Uterus (tissue), 4 donors: ENCODE measurements around the gene TSPO2. TPM values are rescaled to one million over a fixed set of nuclear protein-coding genes. Genes with fewer than 3 reads are reported as not detected.

Experiments
- DNase-seq, 2 donors: peaks; one replicate each; pipeline ENCODE4 v3.0.0-alpha.2; 2019 to 2020
- H3K27ac ChIP-seq, 2 donors: fragments of 200-600 bp; sonication (generic); 1 replicate in 1 of 2; 2 replicates in 1 of 2; pipeline ENCODE4 v1.5.1; 2016 to 2018
- H3K27me3 ChIP-seq, 2 donors: fragments of 200-600 bp; sonication (generic); one replicate each; pipeline ENCODE4 v1.5.1; 2018 to 2019; ENCODE audit warnings: control low read depth in 1 of 2
- H3K36me3 ChIP-seq, 2 donors: fragments of 200-600 bp; sonication (generic); one replicate each; pipeline ENCODE4 v1.5.1; 2019; ENCODE audit warnings: control low read depth in 1 of 2
- H3K4me1 ChIP-seq, 2 donors: fragments of 200-600 bp; sonication (generic); one replicate each; pipeline ENCODE4 v1.5.1; 2018 to 2019; ENCODE audit warnings: control low read depth in 1 of 2
- H3K4me3 ChIP-seq, 2 donors: fragments of 200-600 bp; sonication (generic); 1 replicate in 1 of 2; 2 replicates in 1 of 2; pipeline ENCODE4 v1.5.1; 2018 to 2019; ENCODE audit warnings: mild to moderate bottlenecking in 1 of 2
- H3K9me3 ChIP-seq, 2 donors: fragments of 200-600 bp; sonication (generic); one replicate each; pipeline ENCODE4 v1.5.1; 2019; ENCODE audit warnings: control low read depth in 1 of 2
- POLR2A ChIP-seq, 2 donors: fragments of 450-650 bp; IDR thresholded peaks; one replicate each; pipeline ENCODE4 v1.6.1; 2016; ENCODE audit warnings: antibody characterized with exemption in 2 of 2, mild to moderate bottlenecking in 1 of 2, moderate library complexity in 1 of 2
- intact Hi-C: fragments of 100-400 bp; cut with DNase I; formaldehyde crosslinking; loops from one replicate; pipeline ENCODE4 v1.15.1; 2023; ENCODE audit warnings: low total_unique reads
- total RNA-seq, 4 donors: library from RNA; depleted of rRNA in 3 of 4; stranded (reverse); fragments of >200 nt in 3 of 4; gene quantifications; one replicate each; pipeline versions ENCODE4 v1.1.0 to v1.2.4, GENCODE V29; 2014 to 2023
- TF ChIP-seq, protein P1 (sequence below), 4 experiments: fragments of 200-600 bp in 2 of 4; fragments of 450-650 bp in 2 of 4; sonication (generic) in 2 of 4; IDR thresholded peaks; one replicate each; pipeline ENCODE4 v1.5.1; 2016 to 2019; ENCODE audit warnings: antibody characterized with exemption in 4 of 4, mild to moderate bottlenecking in 2 of 4, moderate library complexity in 1 of 4
- donor health status: DM: yes; HTN: yes; CAD: no.

TSPO2 gene
- total RNA-seq, 4 donors from 2014 or later: not detected

DNA sequence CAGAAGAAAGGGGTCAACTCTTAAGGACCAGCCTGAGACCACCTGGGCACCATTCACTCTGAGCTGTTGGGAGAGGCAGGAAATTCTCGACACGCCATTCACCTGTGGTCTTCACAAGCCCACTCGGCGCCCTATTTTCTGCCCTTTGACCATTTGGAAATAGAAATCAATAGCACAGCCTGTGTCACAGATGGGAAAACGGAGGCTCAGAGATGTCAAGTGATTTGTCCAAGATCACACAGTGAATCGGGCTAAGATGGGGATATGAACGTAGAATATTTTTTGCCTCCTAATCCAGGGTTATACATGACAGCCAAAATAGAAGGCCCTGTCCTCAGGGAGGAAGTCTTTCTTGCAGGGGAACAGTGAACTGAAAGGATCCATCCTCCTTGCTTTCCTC lies 7.7 kb downstream of the TSPO2 start:
- Histone ChIP-seq H3K9me3 (no peaks in the 10 kb centered on the region), H3K27me3 (no peaks in the 10 kb centered on the region), H3K4me1 (no peaks in the 10 kb centered on the region), H3K4me3 (no peak overlapping the region), H3K36me3 (no peaks in the 10 kb centered on the region), H3K27ac (no peak overlapping the region)
- intact Hi-C loops: no loop called here
- DNase-seq: no peak
- no peak for TF ChIP-seq POLR2A (IDR thresholded peaks at IDR 0.05)
- TF ChIP-seq, protein P1, sequence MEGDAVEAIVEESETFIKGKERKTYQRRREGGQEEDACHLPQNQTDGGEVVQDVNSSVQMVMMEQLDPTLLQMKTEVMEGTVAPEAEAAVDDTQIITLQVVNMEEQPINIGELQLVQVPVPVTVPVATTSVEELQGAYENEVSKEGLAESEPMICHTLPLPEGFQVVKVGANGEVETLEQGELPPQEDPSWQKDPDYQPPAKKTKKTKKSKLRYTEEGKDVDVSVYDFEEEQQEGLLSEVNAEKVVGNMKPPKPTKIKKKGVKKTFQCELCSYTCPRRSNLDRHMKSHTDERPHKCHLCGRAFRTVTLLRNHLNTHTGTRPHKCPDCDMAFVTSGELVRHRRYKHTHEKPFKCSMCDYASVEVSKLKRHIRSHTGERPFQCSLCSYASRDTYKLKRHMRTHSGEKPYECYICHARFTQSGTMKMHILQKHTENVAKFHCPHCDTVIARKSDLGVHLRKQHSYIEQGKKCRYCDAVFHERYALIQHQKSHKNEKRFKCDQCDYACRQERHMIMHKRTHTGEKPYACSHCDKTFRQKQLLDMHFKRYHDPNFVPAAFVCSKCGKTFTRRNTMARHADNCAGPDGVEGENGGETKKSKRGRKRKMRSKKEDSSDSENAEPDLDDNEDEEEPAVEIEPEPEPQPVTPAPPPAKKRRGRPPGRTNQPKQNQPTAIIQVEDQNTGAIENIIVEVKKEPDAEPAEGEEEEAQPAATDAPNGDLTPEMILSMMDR (IDR thresholded peaks at IDR 0.05): no peak

DNA sequence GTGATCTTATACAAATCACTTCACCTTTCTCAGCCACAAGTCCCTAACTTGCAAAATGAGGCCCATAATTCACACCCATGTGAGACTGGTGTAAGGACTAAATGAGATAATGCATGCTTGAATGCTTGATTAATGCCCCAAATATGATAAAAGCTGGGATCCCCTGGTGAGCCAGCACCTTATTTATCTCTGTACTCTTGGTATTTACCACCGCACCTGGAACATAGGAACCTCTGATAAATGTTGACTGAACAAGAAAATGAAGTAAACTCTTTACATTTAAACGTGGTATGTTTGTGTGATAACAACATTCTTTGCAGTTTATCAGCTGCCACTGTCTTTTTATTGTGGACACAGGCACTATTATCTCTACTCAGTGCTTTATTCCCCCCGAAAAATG lies 8.3 kb downstream of the TSPO2 start:
- H3K4me3 ChIP-seq: no peak overlapping the region

DNA sequence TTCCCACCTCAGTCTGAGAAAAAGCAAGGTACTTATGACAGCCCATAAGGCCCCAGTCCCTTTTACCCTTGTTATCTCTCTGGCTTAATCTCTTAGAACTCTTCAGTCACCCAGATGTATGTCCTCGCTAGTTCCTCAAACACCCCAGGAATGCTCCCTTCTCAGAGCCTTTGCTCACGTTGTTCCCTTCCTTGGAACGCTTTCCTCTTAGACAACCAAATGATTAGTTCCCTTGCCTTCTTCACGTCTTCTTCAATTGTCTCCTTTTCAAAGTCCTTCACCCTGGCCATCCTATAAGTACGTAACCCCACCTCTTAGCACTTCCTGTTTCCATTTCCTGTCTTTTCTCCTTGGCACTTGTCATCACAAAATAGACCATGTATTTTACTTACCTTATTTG lies 9.6 kb downstream of the TSPO2 start:
- DNase-seq: no peak
- TF ChIP-seq POLR2A (IDR thresholded peaks at IDR 0.05): no peak
- TF ChIP-seq, protein P1 (IDR thresholded peaks at IDR 0.05): no peak
- Histone ChIP-seq H3K9me3 (no peaks in the 10 kb centered on the region), H3K36me3 (no peaks in the 10 kb centered on the region), H3K4me3 (no peak overlapping the region), H3K27me3 (no peaks in the 10 kb centered on the region), H3K27ac (no peak overlapping the region), H3K4me1 (no peaks in the 10 kb centered on the region)
- intact Hi-C loops: no loop called here

More for the DNA sequence above, 8.3 kb downstream of the TSPO2 start:
- Histone ChIP-seq H3K27ac (no peak overlapping the region), H3K27me3 (no peaks in the 10 kb centered on the region), H3K9me3 (no peaks in the 10 kb centered on the region), H3K36me3 (no peaks in the 10 kb centered on the region), H3K4me1 (no peaks in the 10 kb centered on the region)
- intact Hi-C loops: no loop called here
- TF ChIP-seq, protein P1 (IDR thresholded peaks at IDR 0.05): no peak
- no peak for TF ChIP-seq POLR2A (IDR thresholded peaks at IDR 0.05)
- no peak for DNase-seq

DNA sequence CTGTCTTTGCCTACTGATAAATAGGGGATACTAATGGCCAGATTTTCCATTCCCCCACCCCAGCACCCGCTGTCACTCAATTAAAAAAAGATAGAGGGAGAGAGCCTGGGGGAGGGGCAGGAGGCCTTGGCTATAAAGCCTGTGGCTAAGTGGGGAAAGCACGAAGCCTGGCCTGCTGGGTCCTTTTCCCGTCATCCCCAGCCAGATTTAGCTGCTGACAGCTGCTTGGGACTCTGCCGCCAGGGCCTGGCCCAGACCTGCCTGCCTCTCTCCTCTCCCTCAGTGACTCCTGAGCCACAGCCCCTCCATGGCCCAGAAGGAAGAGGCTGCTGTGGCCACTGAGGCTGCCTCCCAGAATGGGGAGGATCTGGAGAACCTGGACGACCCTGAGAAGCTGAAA lies 10.8 kb downstream of the TSPO2 start, which contains the start of gene APOBEC2:
Gene APOBEC2, plus strand, starts transcription at position 162 of the 400 bp plus-strand sequence. Its CDS starts 146 bp downstream, at position 308.
- no peaks in the 10 kb centered on the region for H3K36me3 ChIP-seq
- no peak within 1 kb of the TSS for H3K27ac ChIP-seq
- TF ChIP-seq, protein P1 (IDR thresholded peaks at IDR 0.05): no peak
- no peak for TF ChIP-seq POLR2A (IDR thresholded peaks at IDR 0.05)
- intact Hi-C loops: no loop called here
- H3K4me1 ChIP-seq: no peaks in the 10 kb centered on the region
- no peak within 1 kb of the TSS for H3K4me3 ChIP-seq
- H3K9me3 ChIP-seq: no peaks in the 10 kb centered on the region
- DNase-seq: no peak
- no peaks in the 10 kb centered on the region for H3K27me3 ChIP-seq

DNA sequence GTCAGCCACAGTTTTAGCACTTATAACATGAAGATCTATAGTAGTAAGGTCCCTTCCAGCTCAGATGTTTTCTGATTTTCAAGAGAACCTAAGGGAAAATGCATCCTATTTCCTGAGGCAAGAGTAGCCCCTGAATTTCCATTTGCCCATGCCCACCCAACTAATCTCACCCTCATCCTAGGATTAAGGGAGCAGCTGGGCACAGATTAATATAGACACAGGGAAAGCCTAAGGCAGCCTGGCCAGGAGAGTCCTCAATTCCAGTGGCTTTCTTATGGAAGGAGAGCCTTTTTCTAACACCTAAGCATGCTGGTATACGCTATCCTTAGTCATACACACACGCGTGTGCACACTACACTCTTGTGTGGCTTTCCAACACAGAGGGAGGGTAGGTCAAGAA lies 12.2 kb downstream of the TSPO2 start:
- TF ChIP-seq, protein P1 (IDR thresholded peaks at IDR 0.05): no peak
- Histone ChIP-seq H3K4me1 (no peaks in the 10 kb centered on the region), H3K4me3 (no peak overlapping the region), H3K27ac (no peak overlapping the region), H3K36me3 (no peaks in the 10 kb centered on the region), H3K9me3 (no peaks in the 10 kb centered on the region), H3K27me3 (no peaks in the 10 kb centered on the region)
- DNase-seq: no peak
- intact Hi-C loops: no loop called here
